HG03045 (cell line): Measurements from ENCODE around the gene SENP7.
"Not testable (repeated sequence)": the region's sequence is repeated elsewhere in the genome, so short reads cannot be mapped to it uniquely, and the experiment has no call there.

Source experiments
- ATAC-seq: cut with Tn5 transposase; IDR thresholded peaks from one replicate; pipeline ENCODE4 v1.9.1; 2021; ENCODE audit warnings: mild to moderate bottlenecking, moderate library complexity; ENCODE audit not compliant: unreplicated experiment

Gene SENP7, protein sequence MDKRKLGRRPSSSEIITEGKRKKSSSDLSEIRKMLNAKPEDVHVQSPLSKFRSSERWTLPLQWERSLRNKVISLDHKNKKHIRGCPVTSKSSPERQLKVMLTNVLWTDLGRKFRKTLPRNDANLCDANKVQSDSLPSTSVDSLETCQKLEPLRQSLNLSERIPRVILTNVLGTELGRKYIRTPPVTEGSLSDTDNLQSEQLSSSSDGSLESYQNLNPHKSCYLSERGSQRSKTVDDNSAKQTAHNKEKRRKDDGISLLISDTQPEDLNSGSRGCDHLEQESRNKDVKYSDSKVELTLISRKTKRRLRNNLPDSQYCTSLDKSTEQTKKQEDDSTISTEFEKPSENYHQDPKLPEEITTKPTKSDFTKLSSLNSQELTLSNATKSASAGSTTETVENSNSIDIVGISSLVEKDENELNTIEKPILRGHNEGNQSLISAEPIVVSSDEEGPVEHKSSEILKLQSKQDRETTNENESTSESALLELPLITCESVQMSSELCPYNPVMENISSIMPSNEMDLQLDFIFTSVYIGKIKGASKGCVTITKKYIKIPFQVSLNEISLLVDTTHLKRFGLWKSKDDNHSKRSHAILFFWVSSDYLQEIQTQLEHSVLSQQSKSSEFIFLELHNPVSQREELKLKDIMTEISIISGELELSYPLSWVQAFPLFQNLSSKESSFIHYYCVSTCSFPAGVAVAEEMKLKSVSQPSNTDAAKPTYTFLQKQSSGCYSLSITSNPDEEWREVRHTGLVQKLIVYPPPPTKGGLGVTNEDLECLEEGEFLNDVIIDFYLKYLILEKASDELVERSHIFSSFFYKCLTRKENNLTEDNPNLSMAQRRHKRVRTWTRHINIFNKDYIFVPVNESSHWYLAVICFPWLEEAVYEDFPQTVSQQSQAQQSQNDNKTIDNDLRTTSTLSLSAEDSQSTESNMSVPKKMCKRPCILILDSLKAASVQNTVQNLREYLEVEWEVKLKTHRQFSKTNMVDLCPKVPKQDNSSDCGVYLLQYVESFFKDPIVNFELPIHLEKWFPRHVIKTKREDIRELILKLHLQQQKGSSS

DNA sequence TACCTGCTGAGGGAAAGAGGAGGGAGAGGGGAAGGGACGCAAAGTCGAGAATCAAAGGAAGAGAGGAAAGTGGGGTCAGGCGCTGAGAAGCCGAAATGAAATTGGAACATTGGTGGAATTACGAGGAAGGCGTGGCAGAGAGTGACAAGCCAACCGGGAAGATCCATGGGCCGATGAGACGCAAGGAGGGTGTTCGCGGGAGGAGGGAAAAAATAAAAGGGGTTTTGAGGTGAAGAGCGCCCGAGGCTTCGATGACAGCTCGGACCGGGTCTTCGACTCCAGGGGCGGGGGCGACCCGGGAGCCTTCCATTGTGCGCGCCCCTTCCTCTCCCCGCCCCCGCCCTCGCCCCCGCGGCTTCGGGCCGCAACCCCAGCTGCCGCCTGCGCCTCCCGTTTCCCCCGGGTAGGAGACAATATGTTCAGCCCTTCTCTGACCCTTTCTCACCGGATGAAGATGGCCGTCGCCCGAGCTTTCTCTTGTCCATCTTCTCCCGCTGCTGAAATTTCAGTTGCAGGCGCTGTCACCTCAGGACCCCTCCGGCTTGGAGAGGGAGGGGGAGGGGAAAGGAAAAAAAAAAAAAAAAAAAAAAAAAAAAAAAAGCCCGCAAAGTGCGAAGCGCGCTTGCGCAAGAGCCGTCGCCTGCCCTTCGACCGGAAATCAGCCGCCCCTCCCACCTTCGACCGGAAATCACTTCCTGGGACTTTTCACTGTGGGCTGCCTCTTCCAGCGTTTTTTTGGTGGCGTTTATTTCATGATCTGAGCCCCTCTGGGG is at the start of gene SENP7:
TSS of gene SENP7 (minus strand) at position 567 of the 773 bp plus-strand sequence. CDS start at position 485, 82 bp downstream.
- ATAC-seq = peak; percentile 67

GRCh38 chr3:101561630-101562328 is 48.8 kb upstream of the SENP7 start, which contains the start of gene TRMT10C:
Gene TRMT10C, plus strand, starts transcription at chr3:101561868. Its CDS starts 2,914 bp downstream, at chr3:101564782.
- ATAC-seq = peak; percentile 99

DNA sequence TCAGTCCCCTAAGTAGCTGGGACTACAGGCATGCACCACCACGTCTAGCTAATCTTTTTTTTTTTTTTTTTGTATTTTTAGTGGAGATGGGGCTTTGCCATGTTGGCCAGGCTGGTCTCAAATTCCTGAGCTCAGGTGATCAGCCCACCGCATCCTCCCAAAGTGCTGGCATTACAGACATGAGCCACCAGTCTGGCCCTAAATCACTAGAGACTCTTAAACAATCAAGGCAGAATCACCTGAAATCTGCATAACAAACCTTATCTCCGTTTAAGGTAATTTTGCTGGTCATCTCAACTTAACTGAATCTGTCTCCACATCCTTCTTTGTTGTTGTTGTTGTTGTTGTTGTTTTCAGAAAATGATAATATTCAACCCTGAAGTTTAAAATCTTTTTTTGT is 43.1 kb upstream of the SENP7 start:
- ATAC-seq = no peak

DNA sequence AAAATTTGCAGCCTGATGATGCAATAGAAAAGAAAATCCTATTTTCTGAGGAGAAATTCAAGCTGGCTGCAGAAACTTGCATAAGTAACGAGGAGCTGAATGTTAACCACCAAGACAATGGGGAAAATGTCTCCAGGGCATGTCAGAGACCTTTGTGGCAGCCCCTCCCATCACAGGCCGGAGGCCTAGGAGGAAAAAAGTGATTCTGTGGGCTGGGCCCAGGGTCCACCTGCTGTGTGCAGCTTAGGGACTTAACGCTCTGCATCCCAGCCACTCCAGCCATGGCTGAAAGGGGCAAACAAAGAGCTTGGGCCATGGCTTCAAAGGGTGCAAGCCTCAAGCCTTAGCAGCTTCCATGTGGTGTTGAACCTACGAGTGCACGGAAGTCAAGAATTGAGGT is 40.4 kb upstream of the SENP7 start:
- not testable (repeated sequence) for ATAC-seq

- not testable (repeated sequence) for ATAC-seq
Measured at GRCh38 chr3:101551359-101552081, 38.5 kb upstream of the SENP7 start.

DNA sequence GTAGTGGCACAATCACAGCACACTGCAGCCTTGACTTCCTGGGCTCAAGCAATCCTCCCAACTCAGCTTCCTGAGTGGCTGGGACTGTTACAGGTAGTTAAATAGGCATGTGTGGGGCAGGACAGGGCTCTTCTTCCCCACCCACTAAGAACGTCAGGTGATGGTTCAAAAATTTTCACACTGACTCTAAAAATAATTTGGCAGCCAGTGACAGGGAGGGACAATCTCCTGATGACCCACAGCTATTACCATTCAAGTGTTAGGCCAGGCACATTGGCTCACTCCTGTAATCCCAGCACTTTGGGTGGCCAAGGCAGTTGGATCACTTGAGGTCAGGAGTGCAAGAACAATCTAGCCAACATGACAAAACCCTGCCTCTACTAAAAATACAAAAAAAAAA is 36.5 kb upstream of the SENP7 start:
- ATAC-seq = no peak

DNA sequence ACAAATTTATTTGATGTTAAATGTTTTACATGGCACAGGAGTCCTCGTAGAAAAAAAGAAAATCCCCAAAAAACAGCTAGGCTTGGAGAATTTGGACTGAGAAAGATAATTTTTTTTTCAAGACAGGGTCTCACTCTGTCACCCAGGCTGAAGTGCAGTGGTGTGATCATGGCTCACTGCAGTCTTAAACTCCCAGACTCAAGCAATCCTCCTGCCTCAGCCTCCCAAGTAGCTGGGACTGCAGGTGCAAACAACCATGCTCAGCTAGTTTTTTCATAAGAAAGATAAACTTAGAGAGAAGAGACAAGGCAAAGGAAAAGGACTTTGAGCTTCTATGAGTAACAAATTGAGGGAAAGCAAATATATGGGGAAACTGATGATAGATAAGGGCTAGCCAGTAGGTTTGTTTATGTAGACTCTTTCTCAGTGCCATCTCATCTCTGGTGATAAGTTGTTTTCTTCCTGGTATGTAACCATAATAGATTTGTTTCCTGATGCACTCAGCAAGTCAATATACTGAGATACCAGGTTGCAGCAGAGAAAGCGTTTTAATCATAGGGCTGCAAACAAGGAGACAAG is 35.6 kb upstream of the SENP7 start:
- ATAC-seq = no peak

DNA sequence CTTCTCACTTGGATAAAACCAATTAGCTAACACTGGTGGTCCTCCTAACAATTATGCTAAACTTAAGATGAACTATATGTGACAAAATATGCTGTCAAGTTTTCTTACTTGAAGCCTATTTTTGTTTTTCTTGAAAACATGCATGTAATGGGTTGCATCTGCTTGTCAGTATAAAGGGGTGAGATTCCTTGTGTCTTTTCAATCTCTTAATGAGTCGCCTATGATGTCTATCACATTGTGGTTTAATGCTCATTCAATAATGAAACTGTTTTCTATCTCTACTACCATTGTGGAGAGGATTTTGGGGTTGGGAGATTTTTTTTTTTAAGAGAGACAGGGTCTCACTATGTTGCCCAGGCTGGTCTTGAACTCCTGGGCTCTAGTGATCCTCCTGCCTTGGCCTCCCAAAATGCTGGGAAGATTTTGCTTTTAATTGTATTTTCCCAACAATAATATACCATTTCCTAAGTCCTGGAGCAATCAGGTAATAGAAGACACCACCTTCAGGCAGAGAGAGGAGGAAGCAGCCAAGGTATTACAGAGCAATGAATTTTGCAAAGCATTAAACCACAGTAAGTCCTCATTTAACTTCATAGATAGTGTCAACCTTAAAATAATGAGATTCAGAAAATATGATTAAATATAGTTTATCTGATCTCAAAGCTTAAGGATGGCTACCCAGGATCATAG is 31.3 kb upstream of the SENP7 start:
- no peak for ATAC-seq

GRCh38 chr3:101542957-101543356 is 29.9 kb upstream of the SENP7 start:
- ATAC-seq = no peak

- ATAC-seq = not testable (repeated sequence)
Measured at GRCh38 chr3:101536955-101537354, 23.9 kb upstream of the SENP7 start.

DNA sequence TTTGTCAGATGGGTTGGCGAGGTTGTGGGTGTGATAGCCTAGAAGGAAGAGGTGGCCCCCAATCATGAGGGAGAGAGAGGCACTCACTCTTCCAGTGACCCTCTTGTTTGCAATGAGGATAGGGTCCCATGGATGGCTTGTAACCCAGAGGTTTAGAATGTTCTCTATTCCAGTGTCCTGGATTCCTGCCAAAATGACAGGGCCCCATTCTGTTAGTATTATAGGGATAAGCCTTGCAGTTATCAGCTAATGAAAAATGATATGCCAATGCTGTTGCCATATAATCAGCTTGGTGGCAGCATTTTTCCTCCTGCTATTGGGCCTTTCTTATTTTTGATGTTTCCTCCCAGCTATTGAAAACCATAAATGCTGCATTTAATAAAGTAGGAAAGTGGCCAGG is 23.3 kb upstream of the SENP7 start:
- ATAC-seq = no peak

DNA sequence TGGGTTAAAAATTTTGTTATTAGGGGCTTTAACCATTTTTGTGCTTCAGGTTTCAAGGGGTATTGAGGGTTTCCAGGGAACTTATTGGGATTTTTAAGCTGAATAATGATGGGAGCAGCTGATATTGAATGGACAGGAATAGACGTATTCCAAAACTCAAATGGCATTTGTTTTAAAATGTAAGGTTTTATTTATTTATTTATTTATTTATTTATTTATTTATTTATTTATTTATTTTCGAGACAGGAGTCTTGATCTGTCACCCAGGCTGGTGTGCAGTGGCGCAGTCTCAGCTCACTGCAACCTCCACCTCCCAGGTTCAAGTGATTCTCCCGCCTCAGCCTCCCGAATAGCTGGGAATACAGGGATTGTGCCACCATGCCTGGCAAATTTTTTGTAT is 22.2 kb upstream of the SENP7 start:
- ATAC-seq = no peak

- no peak for ATAC-seq
Measured at GRCh38 chr3:101533603-101533968, 20.6 kb upstream of the SENP7 start.

GRCh38 chr3:101532783-101533602 is 20.0 kb upstream of the SENP7 start:
- ATAC-seq = no peak

DNA sequence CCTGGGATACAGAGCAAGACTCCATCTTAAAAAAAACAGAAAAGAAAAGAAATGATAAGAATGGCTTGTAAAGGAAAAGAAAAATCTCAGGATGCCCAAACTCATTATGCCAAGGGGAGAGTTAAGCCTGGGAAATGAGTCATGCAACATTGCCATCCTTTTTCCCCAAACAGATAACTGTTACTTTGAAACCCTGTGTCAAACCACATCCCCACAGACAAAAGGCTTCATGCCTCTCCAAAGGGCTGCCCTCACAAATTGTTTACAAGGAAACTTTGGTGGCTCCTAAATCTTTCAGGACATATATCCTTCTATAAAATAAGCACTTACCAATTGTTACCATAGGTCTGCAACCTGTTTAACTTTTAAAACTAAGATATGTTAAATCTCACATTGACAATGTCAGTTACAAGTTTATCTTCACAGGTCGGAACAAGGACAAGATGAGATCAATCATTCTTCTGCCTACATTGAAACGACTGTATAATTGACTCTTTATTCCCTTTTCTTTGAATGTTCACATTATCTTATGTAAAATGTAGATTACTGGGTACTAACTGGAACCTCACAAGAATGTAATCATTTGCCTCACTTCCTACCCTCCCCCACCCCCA is 18.6 kb upstream of the SENP7 start:
- ATAC-seq = no peak

DNA sequence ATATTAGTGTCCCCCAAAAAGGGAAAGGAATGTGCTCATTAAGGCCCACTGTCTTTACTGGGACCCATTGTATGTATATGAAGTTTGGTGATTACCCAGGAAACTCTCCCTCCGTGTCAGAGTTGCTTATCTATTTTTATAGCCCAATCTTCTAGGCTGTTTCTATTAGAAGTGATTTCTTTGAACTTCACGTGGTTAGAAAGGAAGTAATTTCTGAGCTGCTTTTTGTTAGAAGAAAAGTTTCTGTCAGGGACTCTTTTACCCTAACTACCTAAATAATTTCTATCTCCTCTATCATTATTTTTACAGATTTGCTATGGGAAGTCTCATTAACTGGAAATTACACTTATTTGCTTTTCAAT is 17.7 kb upstream of the SENP7 start:
- ATAC-seq = no peak
